Activated gamma-delta T cell treated with Interleukin-2 at 50 U/mL for 16 hours (primary cell): ENCODE measurements around the gene ASB7.

Experiments
- DNase-seq: peaks from one replicate; pipeline ENCODE4 v3.0.0-alpha.2; 2020

The ASB7 gene

DNA sequence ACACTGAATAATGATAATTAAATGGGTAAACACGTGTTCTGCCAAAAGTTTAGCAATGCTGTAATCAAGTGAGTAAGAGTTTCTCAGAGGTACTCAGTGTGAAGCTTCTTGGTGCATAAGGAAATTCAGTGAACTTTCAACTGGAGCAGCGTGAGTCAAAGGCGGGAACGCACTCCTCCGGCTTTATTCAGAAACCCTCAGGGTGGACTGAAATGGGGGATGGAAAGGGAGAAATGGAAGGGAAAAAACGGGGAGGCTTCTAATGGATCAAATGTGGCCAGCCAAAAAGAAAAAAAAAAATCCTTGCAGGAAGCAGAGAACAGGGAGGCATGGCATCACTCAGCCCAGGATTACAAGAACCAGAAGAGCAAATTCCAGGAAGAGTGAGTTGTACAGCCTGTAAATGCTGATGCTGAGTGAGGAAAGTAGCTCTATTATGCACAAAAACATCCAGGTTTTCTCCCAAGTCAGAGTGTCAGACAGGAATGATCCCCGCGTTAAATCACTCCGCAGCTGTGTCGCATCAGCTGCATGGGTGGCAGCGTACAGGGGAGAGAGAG, 85.3 kb downstream of the ASB7 start:
- DNase-seq = no peak

DNA sequence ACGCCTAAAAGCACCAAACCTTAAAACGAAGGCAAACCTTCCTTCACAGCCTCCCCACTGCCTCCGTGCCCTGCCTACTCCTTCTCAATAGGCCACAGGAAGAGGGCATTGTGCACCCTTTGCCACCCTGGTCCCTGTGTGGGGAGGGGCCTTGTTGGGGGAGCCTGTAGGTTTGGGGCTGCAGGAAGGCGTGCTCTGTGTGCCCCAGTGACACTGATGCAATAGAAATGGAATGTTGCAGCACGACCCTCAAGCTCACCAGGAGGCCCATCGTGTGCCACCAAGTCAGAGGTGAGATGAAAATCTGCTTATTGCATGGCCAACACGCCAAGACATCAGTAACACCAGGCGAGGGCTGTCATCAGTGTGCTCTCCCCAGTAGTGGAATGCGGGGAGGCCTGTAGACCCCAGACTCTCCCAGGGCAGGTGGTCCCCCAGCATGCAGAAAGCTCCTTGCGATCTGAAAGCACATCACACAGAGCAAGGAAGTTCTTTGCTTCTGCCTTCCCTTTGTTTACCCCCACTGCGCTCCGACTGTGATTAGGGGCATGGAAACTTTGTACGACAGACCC, 86.2 kb downstream of the ASB7 start:
- DNase-seq = no peak

DNA sequence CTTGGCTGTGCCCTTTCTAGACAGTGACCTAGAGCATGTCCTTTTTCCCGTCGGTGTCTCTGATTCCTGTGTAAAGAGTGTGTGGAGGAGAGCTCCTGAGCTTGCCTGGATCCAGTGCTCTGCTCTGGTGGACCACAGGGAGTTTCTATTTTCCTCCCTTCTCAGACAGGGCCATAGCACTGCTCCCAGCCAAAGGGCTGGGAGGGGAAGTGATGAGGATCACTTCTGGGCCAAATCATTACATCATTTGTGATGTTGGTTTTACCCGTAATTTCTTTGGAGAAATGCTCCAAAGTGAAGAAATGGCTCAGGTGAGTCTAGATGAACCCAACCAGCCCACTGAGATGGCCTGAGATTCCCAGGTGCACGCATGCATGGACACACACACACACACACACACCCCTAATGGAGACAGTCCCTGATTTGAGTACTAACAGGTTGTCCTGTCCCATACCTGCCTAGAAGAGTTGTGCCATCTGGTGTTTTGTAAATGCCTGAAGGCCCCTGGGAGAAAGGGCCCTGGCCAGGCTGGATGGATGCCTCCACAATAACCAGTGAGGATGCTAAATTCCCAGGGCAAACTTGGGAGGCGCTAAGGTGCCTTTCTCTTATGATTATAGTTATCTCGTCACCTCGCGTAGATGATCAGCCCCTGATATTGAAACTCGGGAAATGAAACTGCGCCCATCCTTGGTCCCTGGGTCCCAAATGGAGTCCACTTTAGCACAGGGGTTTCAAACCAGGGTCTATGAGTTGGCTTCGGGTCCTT, 86.9 kb downstream of the ASB7 start:
- DNase-seq = no peak

DNA sequence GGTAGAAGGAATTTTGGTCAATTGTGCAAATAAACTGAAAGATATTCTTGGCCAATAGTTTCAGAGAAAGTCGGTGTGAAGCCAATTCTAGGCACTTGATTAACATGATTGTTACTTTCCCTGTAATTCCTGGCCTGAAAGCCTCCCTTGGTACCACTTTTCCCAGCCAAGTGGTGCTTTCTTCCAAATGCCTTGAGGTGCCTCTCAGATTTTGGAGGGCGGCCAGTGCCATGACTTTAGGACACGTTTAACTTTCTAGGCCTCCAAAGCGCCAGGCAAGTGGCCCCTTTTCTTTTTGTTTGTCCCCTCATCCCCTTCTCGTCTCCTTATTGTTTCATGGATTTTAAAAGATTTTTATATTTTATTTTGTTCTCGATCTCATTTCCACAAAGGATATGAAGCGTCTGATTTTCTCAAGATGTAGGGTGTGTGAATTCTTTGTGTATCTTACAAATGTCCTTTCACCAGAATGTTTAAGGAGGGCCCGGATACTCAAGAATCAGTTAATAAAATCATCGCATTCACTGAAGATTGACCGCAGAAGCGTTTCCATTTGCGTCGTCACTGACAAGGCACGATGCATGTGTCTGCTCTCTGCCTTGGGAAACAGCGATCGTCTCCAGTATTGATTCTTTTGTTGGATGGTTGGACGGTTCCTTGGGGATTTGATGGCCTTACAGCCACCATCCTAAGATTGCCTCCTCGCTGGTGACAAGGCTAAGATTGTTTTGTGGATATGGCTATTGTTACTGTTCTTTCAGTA, 87.8 kb downstream of the ASB7 start:
- no peak for DNase-seq

DNA sequence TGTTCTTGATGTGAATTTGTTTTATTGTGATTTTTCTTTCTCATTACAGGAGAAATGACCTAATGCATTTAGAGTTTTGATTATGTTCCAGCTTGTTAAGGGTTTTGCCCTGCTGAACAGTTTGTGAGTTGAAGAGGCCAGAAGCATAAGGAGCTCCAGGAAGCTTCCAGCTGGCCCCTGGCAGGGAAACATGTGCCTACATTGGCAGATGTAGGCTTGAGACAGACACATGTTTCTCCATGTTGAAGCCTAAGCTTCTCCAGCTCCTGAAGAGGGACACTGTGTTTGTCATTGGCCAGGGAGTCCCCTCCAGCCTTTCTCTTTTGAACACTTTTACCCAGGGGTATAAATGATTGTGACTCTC, 88.4 kb downstream of the ASB7 start:
- DNase-seq = no peak

DNA sequence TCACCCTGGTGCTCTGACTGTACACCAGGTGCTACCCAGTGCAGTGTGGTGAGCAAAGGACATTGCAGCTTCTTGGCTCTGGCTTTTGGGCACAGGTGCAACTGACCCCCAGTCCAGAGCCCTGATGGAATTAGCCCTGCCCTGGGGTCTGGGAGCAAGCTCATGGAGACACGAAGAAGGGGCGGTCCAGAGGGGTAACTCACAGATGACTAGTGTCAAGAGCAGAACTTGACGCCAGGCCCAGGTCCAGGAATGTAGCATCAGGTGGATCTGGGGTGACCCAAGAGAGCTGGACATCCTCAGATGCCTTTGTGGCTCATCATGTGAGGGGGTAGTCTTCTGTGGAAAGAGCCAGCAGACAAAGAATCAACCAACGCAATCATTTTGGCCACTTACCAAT, 88.9 kb downstream of the ASB7 start:
- DNase-seq = no peak

DNA sequence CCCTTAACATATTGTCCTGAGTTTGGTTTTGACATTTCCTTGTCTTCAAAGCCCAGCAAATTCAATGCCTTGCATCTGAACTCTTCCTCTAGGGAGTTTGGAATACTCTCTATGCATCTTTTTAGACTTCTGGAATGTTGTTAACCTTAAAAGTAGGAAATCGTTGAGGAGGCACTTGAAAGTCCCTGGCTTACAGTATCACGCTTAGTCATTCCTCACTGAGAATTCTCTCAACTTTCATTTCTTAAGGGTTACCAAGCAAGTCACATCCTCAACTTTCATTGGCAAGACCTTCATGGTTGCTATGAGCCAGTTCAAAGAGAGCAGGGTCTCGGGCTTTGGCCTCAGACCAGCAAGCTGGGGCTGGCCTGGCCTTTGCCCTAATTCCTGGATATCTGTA, 89.9 kb downstream of the ASB7 start:
- no peak for DNase-seq

DNA sequence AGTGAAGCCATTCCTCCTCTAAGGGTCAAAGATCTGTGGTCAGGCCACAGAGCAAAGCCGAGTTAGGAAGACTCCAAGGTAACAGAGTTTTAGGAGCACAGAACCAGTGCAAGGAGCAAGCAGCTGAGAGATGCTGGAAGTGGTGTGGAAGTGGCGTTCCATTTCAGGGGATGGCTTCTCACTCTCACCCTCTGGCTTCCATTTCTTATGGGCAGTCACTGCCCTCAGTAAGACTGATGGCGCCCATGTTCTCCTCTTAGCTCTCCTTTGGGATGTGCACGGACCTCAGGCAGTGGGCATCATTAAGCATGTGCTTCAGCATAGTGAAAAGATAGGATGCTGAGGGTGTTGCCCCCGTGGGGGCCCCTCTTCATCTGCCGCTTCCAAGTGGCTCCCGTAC, 90.3 kb downstream of the ASB7 start:
- no peak for DNase-seq

DNA sequence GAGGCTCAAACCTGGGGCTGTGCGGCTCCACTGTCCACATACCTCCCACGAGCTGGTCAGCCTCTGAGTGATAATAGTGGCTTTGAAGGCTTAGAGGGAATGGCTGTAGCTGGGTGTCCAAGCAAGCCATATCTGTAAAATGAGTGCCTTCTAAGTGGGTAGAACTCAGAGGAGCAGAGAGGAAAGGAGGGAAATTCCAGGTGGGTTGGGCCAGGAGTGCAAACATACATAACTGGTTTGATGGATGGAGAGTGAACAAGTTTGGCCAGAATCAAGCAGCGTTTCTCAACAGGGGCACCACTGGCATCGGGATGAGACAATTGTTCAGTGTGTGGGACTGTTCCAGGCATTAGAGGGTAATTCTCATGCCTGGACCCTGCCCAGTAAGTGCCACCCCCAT, 91.1 kb downstream of the ASB7 start:
- no peak for DNase-seq

DNA sequence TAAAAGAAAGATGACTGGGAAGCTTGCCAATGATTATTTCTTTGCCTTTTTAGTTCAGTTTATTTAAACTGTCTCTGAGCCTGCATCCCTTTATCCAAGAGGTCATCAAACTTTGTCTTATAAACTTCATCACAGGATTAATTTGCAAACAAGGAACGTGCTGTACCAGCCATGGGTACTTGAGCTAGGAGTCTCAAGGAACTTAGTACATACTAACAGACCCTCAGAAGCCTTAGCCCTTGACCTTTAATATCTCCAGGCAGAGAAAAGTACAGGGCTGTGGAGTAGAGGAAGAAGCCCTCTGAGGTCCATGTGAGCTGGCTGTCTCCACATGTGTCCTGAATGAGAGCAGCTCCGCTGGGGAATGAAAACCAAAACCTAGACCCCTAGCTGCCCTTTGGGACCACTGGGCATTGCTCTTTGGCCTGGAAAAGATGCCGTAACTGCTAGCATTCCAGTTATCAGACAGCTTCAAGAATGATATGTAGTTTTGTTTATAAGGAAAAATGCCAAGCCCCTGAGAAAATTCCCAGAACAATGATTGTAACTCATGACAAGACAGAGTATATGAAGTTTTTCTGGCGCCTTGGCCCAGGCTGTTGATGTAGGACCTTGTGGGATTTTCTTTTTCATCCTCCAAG, 92.1 kb downstream of the ASB7 start:
- no peak for DNase-seq

DNA sequence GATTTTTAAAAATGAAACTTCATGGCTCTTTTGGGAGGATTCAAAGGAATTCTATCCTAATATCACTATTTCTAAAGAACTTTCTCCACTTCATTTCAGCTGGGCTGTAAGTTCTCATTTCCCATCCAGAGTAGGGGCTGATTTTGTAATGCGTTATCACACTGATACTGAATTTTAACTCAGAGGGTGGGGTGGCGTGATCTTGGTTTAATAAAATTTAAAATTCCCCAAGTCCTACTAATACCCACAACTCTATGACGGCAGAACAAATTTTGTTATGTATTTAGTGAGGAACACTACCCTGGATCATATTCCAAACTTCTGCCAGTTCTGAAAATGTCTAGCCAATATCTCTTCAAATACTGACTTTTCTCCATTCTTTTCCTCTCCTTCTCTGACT, 92.7 kb downstream of the ASB7 start:
- no peak for DNase-seq

DNA sequence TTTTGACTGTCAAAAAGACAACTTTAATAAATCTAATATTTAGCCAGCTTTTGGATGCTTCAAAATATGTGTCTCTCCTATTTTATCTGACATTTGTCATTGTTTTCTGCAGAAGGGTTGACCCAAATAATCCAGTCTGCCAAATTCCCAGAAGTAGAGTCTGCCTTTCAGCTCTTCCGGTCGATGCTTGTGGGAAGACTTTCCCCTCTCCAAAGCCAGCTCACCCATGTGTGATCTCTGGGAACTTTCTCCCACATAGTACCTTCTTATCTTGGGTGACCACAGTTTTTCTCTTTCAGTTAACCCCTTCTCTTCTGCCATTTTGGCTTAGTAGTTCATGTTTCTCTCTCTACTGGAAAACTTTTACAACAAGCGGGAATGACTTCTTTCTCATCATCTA, 94.1 kb downstream of the ASB7 start:
- DNase-seq = no peak
